ENCODE results near the gene MAN1A2. TPM values are rescaled to one million over a fixed set of nuclear protein-coding genes. Genes with fewer than 3 reads are reported as not detected.

The MAN1A2 gene
- total and polyA plus RNA-seq, 7 donors: 1.8 to 52.8 (median 36.8) TPM

- no peak for DNase-seq
- Histone ChIP-seq H3K4me1 (no peaks in the 10 kb centered on the region), H3K36me3 (no peaks in the 10 kb centered on the region), H3K4me3 (no peak overlapping the region), H3K9me3 (no peaks in the 10 kb centered on the region), H3K27ac (no peak overlapping the region), H3K27me3 (no peaks in the 10 kb centered on the region)
- intact Hi-C loops (cut with DNase I): no loop called here
- WGBS, 2 donors: 12 to 65% methylated on average over 8 of the region's 8 CpGs
- TF ChIP-seq POLR2A (IDR thresholded peaks at IDR 0.05): peak in 1 of 2 donors; percentile 40
- TF ChIP-seq POLR2AphosphoS5 (IDR thresholded peaks at IDR 0.05): no peak
Observed at GRCh38 chr1:117570988-117571409, 203.8 kb downstream of the MAN1A2 start.

GRCh38 chr1:117571496-117571895 is 204.2 kb downstream of the MAN1A2 start:
- WGBS, 2 donors: 19 to 63% methylated on average over 5 of the region's 5 CpGs
- Histone ChIP-seq H3K36me3 (no peaks in the 10 kb centered on the region), H3K9me3 (no peaks in the 10 kb centered on the region), H3K27ac (no peak overlapping the region), H3K27me3 (no peaks in the 10 kb centered on the region), H3K4me1 (no peaks in the 10 kb centered on the region), H3K4me3 (no peak overlapping the region)
- DNase-seq: no peak
- TF ChIP-seq POLR2AphosphoS5 (IDR thresholded peaks at IDR 0.05) (no peak), CTCF (IDR thresholded peaks at IDR 0.05) (no peak), POLR2A (IDR thresholded peaks at IDR 0.05) (no peak), EP300 (IDR thresholded peaks at IDR 0.05) (no peak)
- intact Hi-C loops (cut with DNase I): no loop called here

- no peak overlapping the region for H3K27ac ChIP-seq
- intact Hi-C loops (cut with DNase I): no loop called here
- TF ChIP-seq POLR2AphosphoS5 (IDR thresholded peaks at IDR 0.05) (no peak), CTCF (IDR thresholded peaks at IDR 0.05) (no peak), POLR2A (IDR thresholded peaks at IDR 0.05) (no peak), EP300 (IDR thresholded peaks at IDR 0.05) (no peak)
- H3K4me3 ChIP-seq: no peak overlapping the region
- H3K27me3 ChIP-seq: no peaks in the 10 kb centered on the region
- DNase-seq: no peak
- 44 to 51% methylated on average over 4 of the region's 4 CpGs for WGBS, 2 donors
- H3K36me3 ChIP-seq: no peaks in the 10 kb centered on the region
- H3K4me1 ChIP-seq: no peaks in the 10 kb centered on the region
- H3K9me3 ChIP-seq: no peaks in the 10 kb centered on the region
Observed at GRCh38 chr1:117572546-117572945, 205.3 kb downstream of the MAN1A2 start.

DNA sequence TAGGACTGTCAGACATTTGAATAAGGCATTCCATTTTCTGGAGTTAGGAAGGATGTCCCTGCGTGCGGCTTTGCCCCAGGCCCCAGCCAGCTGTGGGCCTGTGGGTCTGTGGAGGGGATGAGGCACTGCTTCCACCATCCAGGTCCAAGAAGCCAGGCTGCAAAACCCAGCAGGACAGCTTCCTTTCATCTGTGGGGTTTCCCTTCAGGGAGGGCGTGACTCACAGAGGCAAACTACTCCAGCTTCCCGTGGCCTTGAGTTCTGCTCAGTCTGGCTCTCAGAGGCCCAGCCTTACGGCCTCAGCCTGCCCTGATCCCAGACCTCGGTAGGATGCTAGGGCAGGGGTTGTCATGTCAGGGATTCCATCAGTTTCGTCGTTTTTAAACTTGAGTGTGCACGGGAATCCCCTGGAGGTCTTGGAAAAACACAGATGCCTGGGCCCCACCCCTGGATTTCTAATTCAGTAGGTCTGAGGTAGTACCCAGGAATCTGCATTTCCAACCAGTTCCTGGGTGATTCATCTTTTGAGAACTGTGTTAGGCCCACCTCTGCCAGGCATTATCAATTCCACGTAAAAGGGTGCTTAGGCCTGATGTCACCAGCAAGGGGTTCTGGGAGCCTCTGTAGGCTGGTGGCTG is 206.3 kb downstream of the MAN1A2 start:
- no peak for TF ChIP-seq CTCF (IDR thresholded peaks at IDR 0.05)
- no peak for TF ChIP-seq POLR2AphosphoS5 (IDR thresholded peaks at IDR 0.05)
- TF ChIP-seq EP300 (IDR thresholded peaks at IDR 0.05): no peak
- TF ChIP-seq POLR2A (IDR thresholded peaks at IDR 0.05): no peak
- Histone ChIP-seq H3K27me3 (no peaks in the 10 kb centered on the region), H3K4me3 (no peak overlapping the region), H3K27ac (no peak overlapping the region), H3K4me1 (no peaks in the 10 kb centered on the region), H3K9me3 (no peaks in the 10 kb centered on the region), H3K36me3 (no peaks in the 10 kb centered on the region)
- intact Hi-C loops (cut with DNase I): no loop called here
- 61 to 78% methylated on average over 10 of the region's 10 CpGs for WGBS, 2 donors
- DNase-seq: no peak

- no peak for DNase-seq
- TF ChIP-seq EP300 (IDR thresholded peaks at IDR 0.05) (no peak), CTCF (IDR thresholded peaks at IDR 0.05) (no peak)
- intact Hi-C loops (cut with DNase I): no loop called here
Observed at GRCh38 chr1:117574161-117574835, 207.0 kb downstream of the MAN1A2 start.

More at GRCh38 chr1:117574161-117574835, 207.0 kb downstream of the MAN1A2 start:
- no peaks in the 10 kb centered on the region for H3K27me3 ChIP-seq
- no peak overlapping the region for H3K4me3 ChIP-seq
- H3K9me3 ChIP-seq: no peaks in the 10 kb centered on the region
- no peak overlapping the region for H3K27ac ChIP-seq
- no peaks in the 10 kb centered on the region for H3K36me3 ChIP-seq
- 86% methylated on average over 5 of the region's 5 CpGs for WGBS, 2 donors
- no peaks in the 10 kb centered on the region for H3K4me1 ChIP-seq
